Measurements from ENCODE around the gene THBS2. TPM values are rescaled to one million over a fixed set of nuclear protein-coding genes. Genes with fewer than 3 reads are reported as not detected.

THBS2 gene
- total and polyA plus RNA-seq, 9 donors: 26.5 to 151 (median 65.3) TPM

DNA sequence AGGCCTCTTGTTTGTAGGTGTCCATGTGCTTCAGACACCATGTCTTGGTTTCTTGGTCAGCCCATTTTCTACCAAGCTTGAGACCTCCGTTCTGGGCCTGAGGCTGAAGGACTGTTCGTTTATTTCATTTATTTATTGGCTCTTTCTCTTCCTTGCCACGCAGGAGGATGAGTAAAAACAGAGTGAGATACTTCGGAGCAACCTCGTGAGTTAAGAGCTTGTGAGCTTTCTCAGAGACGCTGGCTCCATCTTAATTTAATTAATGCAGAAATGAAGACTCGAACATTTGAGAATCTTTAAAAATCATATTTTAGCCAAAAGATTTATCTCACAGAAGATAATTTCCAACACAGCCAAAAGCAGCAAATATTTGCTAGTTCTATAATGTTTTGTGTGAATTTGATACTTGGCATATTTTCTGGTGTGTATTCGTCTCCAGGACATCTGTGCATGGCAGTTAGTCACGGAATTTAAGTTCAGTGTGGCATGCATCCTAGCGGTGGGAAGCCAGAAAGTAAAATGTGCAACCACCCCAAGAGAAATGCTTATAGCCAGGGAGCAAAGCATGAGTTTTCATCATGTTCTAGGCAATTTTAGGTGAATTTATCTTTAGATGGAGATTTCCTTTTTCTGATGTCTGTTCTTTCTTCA lies 76.0 kb downstream of the THBS2 start:
- no peak for DNase-seq
- intact Hi-C loops (cut with DNase I): no loop called here
- Histone ChIP-seq H3K4me3 (no peak overlapping the region), H3K9me3 (no peaks in the 10 kb centered on the region), H3K36me3 (no peaks in the 10 kb centered on the region), H3K4me1 (ENCODE audit: insufficient read depth) (peaks cover 4% of the 10 kb centered on the region), H3K27me3 (no peaks in the 10 kb centered on the region), H3K27ac (no peak overlapping the region)
- TF ChIP-seq POLR2A (IDR thresholded peaks at IDR 0.05) (no peak), EP300 (IDR thresholded peaks at IDR 0.05) (no peak)
- TF ChIP-seq, protein P1, sequence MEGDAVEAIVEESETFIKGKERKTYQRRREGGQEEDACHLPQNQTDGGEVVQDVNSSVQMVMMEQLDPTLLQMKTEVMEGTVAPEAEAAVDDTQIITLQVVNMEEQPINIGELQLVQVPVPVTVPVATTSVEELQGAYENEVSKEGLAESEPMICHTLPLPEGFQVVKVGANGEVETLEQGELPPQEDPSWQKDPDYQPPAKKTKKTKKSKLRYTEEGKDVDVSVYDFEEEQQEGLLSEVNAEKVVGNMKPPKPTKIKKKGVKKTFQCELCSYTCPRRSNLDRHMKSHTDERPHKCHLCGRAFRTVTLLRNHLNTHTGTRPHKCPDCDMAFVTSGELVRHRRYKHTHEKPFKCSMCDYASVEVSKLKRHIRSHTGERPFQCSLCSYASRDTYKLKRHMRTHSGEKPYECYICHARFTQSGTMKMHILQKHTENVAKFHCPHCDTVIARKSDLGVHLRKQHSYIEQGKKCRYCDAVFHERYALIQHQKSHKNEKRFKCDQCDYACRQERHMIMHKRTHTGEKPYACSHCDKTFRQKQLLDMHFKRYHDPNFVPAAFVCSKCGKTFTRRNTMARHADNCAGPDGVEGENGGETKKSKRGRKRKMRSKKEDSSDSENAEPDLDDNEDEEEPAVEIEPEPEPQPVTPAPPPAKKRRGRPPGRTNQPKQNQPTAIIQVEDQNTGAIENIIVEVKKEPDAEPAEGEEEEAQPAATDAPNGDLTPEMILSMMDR (IDR thresholded peaks at IDR 0.05): no peak
- WGBS, 3 donors: 53 to 66% (median 62%) methylated on average over 10 of the region's 10 CpGs

DNA sequence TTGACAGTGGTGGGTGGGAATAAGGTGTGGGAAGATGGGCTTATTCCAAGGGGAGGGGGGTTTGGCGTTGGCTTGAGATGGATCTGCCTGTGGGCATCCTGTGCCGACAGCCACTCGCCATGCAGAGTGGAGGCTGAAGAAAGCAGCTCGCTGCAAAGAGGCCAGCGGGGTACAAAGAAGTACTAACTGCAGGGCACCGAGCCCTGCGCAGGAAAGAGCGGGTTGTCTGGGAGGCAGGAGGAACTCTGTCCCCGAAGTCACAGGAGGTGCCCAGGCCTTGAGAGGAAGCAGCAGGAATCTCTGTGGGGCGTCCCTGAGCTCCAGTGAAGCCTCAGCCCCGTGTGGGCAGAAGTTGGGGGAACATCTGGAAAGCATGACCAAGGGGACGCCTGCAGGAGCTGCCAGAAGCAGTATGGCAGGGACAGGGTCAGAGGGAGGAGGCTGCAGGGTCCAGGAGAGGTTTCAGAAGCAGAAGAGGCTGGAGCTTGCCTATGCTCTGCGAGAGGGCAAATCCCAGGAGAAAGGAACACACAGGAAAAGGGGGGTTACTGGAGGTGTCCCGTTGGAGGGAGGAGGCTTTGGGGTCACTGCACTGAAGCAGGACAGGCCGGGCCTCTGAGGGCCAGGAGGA lies 77.2 kb downstream of the THBS2 start:
- TF ChIP-seq EP300 (IDR thresholded peaks at IDR 0.05) (no peak), POLR2A (IDR thresholded peaks at IDR 0.05) (no peak)
- TF ChIP-seq, protein P1 (IDR thresholded peaks at IDR 0.05): no peak
- no peak overlapping the region for H3K27ac ChIP-seq
- no peaks in the 10 kb centered on the region for H3K36me3 ChIP-seq
- no peaks in the 10 kb centered on the region for H3K9me3 ChIP-seq
- intact Hi-C loops (cut with DNase I): no loop called here
- 86 to 93% (median 89%) methylated on average over 15 of the region's 15 CpGs for WGBS, 3 donors
- no peak for DNase-seq
- peaks cover 9% of the 10 kb centered on the region for H3K4me1 ChIP-seq (ENCODE audit: insufficient read depth)
- no peak overlapping the region for H3K4me3 ChIP-seq
- no peaks in the 10 kb centered on the region for H3K27me3 ChIP-seq

DNA sequence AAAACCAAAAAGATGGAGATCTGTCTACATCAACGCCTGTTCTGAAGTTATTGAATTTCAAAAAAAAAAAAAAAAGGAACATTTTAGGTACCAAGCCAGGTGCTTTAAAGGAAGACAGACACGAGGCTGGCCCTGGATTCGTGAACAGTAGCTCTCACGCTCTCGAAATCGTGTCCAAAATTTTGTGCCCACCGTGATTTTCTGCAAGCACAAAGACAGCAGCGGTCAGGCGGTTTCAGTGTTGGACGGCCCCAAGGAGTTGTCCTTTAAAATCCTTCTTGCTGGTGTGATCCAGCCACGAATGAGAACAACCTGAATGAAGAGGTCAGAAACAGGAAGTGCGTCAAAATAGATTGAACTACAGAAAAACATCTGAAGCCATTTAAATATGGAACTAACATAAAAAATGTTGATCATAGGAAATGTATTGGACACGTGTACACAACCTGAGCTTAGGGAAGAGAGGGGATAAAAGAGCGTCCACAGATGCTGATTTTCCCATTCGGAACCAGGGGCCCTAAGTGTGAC lies 78.2 kb downstream of the THBS2 start:
- H3K4me3 ChIP-seq: no peak overlapping the region
- no peaks in the 10 kb centered on the region for H3K27me3 ChIP-seq
- H3K9me3 ChIP-seq: no peaks in the 10 kb centered on the region
- DNase-seq: no peak
- H3K4me1 ChIP-seq (ENCODE audit: insufficient read depth): peaks cover 9% of the 10 kb centered on the region
- H3K36me3 ChIP-seq: no peaks in the 10 kb centered on the region
- intact Hi-C loops (cut with DNase I): no loop called here
- TF ChIP-seq, protein P1 (IDR thresholded peaks at IDR 0.05): no peak
- TF ChIP-seq EP300 (IDR thresholded peaks at IDR 0.05): no peak
- TF ChIP-seq POLR2A (IDR thresholded peaks at IDR 0.05): no peak
- H3K27ac ChIP-seq: no peak overlapping the region
- 95 to 96% (median 95%) methylated on average over 15 of the region's 15 CpGs for WGBS, 3 donors

- intact Hi-C loops (cut with DNase I): no loop called here
- WGBS, 3 donors: 83 to 90% (median 88%) methylated on average over 26 to 28 of the region's 28 CpGs
- H3K4me1 ChIP-seq (ENCODE audit: insufficient read depth): peaks cover 9% of the 10 kb centered on the region
Measured at GRCh38 chr6:169174516-169175359, 78.9 kb downstream of the THBS2 start.

More at GRCh38 chr6:169174516-169175359, 78.9 kb downstream of the THBS2 start:
- no peak overlapping the region for H3K27ac ChIP-seq
- TF ChIP-seq EP300 (IDR thresholded peaks at IDR 0.05) (no peak), POLR2A (IDR thresholded peaks at IDR 0.05) (no peak)
- TF ChIP-seq, protein P1 (IDR thresholded peaks at IDR 0.05): no peak
- H3K36me3 ChIP-seq: no peaks in the 10 kb centered on the region
- DNase-seq: no peak
- no peak overlapping the region for H3K4me3 ChIP-seq
- H3K27me3 ChIP-seq: no peaks in the 10 kb centered on the region
- no peaks in the 10 kb centered on the region for H3K9me3 ChIP-seq

Measured in ovary (tissue), 9 donors.